AG08396 (cell line): ENCODE measurements around the gene PCNX1.

ENCODE experiments used
- DNase-seq: peaks from one replicate; pipeline ENCODE4 v3.0.0; 2012; ENCODE audit warnings: low spot score, mixed read lengths

Gene PCNX1

DNA sequence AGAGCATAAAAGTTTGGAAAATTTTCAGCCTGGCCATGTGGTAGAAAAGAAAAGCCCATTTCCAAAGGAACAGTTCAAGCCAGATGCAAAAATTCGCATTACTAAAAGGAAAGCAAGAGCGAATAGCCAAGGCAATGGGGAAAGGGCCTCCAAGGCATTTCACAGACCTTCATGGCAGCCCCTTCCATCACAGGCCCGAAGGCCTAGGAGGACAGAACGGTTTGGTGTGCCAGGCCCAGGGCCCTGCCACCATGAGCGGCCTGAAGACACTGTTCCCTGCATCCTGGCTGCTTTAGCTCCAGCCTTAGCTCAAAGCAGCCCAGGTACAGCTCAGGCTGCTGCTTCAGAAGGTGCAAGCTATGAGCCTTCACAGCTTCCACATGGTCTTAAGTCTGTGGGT, 243.5 kb downstream of the PCNX1 start:
- DNase-seq, result no peak

DNA sequence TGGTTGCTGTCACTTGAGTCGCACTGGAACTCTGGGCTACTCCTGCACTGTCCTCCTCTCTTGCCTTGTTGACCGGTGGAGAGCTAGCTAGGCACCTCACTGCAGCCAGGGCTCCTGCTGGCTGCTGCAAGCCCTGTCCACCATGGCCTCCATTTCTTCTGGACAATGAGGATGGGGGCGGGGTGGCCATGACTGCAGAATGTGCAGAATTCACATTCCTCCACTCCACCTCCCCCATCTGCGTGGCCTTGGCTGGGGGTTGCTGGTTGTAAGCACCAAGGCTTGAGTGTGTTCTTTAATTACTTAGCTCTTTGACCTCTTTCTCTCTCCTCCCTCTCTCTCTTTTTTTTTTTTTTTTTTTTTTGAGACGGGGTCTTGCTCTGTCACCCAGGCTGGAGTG, 248.5 kb downstream of the PCNX1 start:
- no peak for DNase-seq

DNA sequence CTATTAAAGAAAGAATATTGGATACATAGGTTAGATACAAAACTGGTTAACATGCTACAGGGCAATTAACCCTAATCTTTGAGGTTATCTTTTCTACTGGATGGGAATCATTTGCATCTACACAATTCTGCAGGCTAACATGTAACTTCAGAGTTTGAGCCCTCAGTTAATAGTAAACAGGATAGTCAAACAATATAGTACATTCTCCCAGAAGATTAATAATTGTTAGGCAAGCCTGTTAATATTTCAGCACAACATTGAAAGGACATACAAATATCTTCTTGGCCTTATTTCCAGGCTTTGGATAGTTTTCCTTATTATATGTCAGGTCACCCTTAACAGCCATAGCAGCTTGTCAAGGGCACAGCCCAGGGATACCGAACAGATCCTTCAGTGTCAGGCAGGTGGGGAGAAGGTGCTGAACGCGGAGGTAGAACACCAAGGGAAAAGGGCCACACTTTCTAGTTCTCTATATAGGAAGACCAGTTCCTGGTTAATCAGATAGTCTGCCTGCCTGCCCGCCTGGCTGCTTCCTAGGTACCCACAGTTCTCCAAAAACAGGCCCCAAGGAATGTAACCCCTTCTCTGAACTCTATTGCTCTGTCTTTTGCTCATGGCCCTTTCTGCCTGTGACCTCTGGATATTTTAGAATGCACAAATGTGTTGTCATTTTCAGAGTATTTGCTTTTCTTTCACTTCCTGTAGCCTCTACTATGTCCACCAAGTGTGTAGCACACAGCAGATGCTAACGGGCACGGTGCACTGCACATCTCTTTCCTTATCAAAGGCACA, 256.0 kb downstream of the PCNX1 start:
- no peak for DNase-seq

DNA sequence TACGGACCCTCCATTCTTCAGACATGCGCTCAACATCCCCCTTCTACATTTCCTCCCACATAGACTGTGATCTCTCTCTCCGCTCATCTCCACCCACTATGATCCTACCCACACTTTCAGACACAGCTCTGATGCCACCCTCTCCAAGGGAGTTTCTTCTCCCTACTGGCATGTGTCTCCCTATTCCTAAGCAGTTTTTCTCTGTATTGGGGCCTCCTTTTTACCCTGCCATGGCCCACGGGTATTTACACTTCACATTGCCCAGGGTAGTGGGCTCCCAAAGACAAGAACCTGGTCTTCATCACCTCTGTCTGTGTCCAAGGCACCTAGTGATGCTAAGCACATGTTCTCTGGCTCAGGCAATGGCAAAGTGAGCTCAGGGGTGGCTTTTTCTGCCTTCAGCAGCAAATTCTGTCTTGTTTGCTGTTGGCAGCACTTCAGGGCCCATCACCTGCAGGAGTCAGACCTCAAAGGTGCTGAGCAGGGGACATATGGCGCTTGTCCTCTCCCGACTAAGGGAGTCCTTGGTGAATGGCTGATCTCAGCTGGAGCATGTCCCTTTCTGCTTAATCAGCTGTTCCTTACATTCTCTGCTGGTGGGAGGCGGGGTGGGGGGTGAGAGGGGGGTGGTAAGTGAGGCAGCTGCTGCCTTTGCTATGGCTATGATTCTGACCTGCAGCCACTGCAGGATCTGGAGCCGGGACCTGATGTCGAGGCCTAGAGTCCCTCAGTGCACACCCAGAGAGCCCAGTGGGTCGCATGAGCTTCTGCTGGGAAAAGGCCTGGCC, 256.8 kb downstream of the PCNX1 start:
- no peak for DNase-seq
